Endometrial microvascular endothelial cells (primary cell): ENCODE measurements around the gene ZSCAN21. TPM values are rescaled to one million over a fixed set of nuclear protein-coding genes. Genes with fewer than 3 reads are reported as not detected.
"Not testable (repeated sequence)": the region's sequence is repeated elsewhere in the genome, so short reads cannot be mapped to it uniquely, and the experiment has no call there.

ENCODE experiments used
- in situ Hi-C: cut with HindIII; loops from 2 replicates; pipeline ENCODE4 v1.10.0; 2017; ENCODE audit warnings: low sequenced_read_pairs, low pct_unique_long_range_greater_than_20kb; ENCODE audit errors: inconsistent ontology term
- total RNA-seq: library from RNA; depleted of rRNA; stranded (reverse); fragments of >200 nt; gene quantifications from one replicate; pipeline ENCODE4 v1.2.3, GENCODE V29; 2015; ENCODE audit errors: inconsistent ontology term

ZSCAN21 gene
- total RNA-seq = 6.0 TPM

DNA sequence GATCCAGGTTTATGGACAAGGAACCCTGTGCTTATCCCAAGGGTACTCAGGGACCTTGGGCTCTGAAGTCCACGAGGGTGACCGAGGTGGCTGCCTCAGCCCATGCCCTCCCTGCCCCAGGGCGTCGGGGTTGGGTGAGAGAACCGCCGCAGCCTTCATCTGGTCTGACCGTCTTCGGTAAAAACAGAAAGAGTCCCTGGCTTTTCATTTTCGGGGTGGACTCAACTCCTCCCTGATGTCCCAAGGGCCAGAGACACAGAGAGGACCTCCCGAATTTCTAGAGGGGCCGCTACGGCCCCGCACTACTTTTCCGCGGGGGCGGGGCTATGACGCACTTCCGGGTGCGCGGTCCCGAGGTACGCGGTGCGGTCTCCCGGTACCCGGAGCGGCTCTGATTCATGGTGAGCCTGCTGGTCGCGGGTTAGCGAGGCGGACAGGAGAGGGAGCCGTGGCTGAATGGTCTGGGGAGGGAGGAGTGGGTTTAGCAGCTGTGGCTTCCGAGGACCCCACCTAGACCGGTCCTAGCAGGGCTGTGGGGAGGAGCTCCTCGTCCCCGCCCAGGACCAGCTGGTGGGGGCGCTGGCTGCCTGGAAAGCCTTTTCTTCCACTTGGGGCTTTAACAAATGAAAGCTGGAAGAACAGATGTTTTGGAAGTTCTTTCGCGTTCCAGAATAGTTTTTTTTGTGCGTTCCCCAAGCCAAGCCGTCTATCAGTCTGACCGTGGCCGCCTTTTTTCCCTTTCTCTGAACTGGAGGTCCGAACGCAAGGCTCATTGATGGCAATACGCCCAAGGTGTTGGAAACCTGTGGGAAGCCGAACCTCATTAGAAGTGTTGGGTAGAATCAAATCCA is at the start of gene ZSCAN21:
ZSCAN21 (plus strand) TSS at position 334 of the 851 bp plus-strand sequence. CDS start 7,233 bp downstream, outside the sequence.
- in situ Hi-C loops = no loop called here

DNA sequence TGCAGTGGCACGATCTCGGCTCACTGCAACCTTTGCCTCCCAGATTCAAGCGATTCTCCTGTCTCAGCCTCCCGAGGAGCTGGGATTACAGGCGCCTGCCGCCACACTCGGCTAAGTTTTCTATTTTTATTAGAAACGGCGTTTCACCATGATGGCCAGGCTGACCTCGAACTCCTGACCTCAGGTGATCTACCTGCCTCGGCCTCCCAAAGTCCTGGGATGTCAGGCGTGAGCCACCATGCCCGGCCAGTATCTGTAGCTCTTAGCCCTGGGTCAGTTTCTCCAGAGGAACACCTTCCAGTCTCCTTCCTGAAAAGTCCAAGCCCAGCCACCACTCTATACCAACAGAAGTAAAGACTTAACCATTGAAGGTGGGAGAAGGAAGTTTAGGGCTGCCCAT is 49.3 kb upstream of the ZSCAN21 start:
- in situ Hi-C loops = no loop called here

DNA sequence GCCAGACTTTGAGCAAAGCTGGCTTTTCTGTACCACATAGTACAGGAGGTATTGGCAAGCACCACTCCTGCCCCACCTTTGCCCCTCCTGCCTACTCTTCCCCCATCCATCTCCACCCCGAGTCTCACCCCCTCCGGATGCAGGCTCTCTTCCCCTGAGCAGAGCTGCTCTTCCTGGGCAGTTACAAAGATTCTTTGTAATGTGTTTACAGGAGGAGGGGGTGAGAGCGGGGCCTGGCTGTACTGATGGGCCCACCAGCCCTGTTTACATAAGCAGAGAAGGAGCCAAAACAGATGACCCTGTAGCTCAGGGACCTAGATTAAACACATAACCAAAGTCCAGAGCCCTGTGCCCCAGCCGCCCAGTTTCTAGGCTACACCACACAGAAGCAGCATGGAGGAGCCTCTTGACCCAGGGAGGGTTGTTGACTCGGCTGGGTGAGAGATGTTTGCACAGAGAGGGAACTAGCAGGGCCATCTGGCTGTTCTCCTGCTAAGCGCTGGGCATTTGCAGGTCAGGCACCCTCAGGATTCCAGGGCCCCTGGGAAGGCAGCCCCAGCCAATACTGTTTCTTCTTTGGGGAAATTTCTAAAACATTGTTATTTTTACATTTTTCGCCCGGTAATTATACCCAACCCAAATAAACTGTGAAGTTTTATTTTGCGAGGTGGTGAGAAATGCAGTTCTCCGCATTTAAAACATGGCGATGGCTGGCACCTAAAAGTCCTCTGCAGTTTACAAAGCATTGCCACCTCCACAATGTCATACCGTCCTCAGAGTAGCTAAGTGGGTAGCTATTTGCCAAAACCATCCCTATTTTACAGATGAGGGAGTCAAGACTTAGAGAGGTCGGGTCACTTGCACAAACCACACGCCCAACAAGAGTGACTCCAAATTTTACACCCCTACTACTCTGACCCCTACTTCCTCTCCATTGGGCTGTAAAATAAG is 45.6 kb upstream of the ZSCAN21 start:
- in situ Hi-C loops = no loop called here

DNA sequence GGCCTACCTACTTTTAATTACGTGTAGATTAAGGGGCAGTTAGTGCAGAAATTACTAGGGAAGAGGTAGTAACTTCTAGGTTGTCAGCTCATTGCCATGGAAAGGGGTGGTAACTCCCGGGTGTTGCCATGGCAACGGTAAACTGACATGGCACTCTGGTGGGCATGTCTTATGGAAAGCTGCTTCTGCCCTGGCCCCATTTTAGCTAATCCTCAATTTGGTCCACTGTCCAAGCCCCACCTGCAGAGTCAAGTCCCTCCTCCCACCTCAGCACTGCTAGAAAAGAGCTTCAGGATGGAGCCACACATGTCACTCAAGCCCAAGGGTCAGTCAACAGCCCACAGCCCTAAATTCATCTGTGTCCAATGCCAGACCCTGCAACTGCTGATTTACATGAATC is 41.7 kb upstream of the ZSCAN21 start:
- in situ Hi-C loops = no loop called here

DNA sequence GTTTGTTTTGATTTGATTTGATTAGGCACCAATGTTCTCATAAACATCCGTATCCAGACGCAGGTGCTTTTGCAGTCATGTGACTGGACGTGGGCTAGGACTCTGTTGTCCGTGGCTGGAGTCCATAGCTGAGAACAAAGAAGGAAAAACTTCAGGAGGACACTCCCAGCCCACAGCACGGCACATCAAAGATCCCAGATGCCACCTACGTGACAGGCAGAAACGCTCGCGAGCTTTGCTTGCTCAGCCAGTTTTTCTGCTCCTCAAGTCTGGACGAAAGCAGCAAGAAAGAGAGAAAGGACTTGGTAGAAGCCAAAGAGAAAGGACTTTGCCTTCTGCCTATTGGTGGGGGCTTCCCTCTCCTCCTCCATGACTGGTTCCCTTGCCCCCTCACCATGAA is 41.0 kb upstream of the ZSCAN21 start:
- in situ Hi-C loops = no loop called here

DNA sequence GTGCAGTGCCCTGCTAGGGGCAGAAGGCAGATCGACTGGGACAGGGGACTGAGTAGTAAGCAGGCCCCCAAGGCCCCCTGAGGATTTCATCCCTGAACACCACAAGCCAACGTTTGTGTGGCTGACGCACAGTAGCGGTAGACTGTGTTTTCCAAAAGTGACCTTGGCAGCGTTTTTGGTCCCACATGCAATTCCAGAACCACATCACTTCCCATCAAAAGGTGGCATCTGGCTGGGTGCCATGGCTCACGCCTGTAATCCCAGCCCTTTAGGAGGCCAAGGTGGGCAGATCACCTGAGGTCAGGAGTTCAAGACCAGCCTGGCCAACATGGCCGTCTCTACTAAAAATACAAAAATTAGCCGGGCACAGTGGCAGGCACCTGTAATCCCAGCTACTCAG is 39.6 kb upstream of the ZSCAN21 start:
- in situ Hi-C loops = not testable (repeated sequence)

DNA sequence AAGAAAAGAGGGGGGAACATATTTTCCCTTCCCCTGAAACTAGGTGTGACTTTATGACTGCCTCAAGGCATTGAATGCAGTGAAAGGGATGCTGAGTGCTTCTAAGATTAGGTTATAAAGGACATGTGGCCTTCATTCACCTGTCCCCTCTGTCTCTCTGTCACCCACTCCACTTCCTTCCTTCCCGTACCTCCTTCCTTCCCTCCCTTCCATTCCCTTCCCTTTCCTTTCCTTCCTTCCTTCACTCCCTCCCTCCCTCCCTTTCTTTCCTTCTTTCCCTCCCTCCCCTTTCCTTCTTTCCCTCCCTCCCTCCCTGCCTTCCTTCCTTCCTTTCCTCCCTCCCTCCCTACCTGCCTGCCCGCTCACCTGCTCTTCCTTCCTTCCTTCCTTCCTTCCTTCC is 38.7 kb upstream of the ZSCAN21 start:
- in situ Hi-C loops = no loop called here

DNA sequence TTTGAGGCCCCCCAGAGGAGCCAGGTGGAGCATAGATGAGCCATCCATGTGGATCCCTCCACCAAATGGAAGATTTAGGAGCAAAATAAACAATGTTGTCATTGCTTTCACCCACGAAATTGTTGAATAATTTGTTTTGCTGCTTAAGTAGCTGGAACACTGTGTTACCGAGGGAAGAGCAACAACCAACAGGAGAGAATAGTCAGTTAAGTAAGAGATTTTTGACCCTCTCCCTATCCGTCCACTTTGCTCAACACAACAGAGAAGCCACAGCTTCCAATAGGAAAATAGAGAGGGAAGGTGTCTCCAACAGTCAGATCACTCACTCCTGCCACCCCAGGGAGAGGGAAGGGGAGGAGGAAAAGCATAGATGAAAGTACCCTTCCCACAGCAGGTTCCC is 38.1 kb upstream of the ZSCAN21 start:
- in situ Hi-C loops = no loop called here

DNA sequence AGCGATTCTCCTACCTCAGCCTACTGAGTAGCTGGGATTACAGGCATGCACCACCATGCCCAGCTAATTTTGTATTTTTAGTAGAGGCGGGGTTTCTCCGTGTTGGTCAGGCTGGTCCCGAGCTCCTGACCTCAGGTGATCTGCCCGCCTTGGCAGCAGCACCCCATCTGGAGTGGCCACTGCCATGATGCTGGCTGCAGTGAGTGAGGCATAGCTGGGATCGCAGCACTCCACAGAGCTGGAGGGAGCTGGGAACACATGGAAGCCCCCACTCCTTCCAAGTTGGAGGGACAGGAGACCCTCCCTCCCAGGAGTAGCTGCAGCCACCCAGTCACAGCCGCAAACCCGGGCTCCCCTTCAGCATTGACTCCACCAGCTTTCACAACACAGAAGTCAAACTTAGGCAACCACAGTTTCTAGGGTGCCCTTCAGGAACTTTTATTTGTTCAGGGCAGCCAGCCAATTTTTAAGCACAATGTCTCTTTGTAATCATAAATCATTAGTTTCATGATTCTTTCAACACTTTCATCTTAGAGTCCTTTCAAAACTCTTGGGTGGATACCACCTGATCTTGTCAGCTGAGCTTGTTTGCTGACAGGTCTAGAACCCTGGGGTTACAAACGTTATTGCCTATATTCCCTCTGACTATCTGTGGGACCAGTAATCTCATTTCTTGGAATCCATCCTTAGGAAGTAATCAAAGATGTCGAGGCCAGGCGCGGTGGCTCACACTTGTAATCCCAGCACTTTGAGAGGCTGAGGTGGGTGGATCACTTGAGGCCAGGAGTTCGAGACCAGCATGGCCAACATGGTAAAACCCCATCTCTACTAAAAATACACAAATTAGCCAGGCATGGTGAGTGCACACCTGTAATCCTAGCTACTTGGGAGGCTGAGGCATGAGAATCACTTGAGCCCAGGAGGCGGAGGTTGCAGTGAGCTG is 36.9 kb upstream of the ZSCAN21 start:
- in situ Hi-C loops = not testable (repeated sequence)

DNA sequence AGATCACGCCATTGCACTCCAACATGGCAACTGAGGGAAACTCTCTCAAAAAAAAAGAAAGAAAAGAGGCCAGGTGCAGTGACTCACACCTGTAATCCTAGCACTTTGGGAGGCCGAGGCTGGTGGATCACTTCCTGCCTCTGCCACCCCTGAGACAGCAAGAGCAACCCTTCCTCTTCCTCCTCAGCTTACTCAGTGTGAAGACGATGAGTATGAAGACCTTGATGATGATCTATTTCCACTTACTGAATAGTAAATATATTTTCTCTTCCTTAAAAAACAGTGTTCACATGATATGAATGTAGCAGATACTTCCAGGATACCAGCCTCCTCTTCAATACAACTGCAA is 36.3 kb upstream of the ZSCAN21 start:
- in situ Hi-C loops = no loop called here

DNA sequence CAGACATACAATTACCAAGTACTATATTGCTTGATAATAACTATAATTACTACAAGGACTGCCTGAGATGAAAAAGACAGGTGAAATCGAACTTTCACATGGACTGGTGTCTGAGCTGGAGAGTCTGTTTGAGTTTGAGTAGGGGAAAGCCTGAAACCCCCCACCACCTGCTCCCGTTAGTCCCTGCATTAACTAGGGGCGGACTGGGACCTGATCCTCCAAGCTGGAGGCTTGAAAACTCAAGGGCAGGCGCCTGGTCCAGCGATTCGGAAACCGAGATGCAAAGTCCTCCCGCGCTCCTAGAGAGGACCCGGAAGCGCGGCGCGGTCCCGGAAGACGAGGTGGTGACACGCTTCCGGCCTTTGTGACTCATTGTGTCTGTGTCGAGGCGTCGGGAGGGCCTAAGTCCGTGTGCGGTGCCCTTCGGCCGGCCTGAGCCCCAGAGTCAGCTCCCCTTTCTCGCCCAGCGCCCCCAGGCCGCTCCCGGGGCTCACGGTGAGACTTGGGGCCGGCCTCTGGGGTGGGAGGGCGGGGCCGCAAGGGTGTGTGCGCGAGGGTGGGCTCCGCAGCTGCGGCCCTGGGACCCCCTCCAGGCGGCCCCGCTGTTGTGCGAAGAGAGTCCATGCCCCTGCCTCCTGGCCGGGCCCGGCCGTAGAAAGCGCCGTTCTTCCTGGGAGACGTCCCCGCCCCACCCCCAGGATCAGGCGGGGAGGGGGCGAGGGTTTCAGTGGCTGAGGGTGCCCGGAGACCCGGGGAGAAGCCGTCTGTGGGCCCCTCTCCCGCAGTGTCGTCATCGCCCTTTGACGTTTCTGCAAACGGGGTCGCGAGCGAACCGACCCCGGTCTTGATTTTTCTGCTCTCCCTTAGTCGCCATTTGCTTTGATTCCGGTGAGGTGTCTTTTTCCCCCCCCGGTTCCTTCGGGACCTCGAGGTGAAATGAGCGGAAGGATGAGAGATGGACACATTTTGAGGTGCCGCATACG is 34.1 kb upstream of the ZSCAN21 start, which contains the start of gene ZKSCAN1:
ZKSCAN1 (plus strand) TSS at position 365 of the 983 bp plus-strand sequence. CDS start 7,911 bp downstream, outside the sequence.
- in situ Hi-C loops = no loop called here

DNA sequence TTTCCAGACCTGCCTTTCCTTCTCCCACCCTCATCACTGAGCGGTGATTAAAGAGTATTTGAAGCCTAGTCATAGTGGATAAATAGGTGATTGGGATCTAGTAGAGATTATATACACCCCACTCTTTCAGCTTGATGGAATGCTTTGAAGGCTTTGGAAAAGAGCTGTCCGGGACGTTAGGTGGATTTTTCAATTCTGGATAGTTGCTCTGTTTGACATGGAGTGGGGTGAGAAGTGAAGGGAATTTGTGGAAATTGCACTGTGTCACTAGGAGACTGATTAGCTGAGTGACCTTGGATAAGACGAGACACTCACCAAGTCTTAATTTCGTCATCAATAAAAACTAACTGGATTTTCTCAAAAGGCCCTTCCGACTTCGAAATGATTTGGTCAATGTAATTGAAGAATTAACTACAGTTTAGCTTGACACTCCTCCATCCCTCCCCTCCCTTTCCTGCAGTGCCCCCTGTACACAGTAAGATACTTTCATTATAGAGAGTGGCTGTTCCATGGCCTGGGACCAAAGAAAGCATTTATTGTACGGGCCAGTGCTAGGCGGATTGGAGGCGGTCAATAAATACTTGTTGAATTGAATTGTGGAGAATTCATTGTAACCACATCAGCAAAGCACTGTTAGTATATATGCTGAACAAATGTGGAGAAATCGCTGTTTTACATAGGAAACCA is 33.2 kb upstream of the ZSCAN21 start:
- in situ Hi-C loops = no loop called here

DNA sequence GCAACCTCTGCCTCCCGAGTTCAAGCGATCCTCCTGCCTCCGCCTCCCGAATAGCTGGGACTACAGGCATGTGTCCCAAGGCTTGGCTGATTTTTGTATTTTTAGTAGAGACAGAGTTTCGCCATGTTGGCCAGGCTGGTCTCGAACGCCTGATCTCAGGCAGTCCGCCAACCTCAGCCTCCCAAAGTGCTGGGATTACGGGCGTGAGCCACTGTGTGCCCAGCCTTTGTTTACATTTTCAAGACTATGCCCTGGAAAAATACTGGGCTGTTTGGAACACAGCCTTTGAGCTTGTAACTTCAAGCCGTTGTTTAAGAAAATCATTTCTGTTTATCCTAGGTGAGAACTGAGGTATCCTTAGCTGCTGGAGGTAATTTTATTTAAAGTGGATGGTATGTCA is 32.3 kb upstream of the ZSCAN21 start:
- in situ Hi-C loops = no loop called here

DNA sequence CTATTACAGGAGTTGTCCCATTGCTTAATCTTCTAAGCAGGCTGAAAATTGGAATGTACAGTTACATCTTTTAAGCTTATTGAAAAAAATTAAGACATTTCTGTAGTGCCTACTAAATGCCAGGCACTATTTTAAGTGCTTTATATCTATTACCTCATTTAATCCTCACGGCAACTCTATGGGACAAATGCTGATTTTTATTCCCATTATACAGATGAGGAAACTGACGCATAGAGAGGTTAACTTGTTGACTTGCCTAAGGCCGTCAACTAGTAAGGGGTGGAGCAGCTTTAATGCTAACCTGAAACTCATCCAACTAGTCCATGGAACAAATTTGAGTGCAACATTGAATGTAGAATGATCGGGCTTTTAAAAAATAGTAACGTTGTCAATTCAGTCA is 31.7 kb upstream of the ZSCAN21 start:
- in situ Hi-C loops = no loop called here

DNA sequence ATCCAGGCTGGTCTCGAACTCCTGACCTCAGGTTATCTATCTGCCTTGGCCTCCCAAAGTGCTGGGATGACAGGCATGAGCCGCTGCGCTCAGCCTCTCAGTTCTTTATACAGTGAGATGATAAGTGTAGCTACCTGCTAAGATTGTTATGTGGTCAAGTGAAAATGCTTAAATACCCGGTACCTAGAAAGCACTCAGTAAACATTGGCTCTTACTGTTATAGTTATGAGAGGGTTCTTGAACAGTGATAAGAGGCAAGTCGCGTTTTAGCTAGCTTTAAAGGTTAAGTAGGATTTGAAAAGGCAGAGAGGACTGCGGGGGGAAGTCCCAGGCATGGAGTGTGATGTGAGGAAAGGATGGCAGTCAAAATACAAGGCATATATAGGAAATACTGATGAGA is 29.7 kb upstream of the ZSCAN21 start:
- in situ Hi-C loops = no loop called here

DNA sequence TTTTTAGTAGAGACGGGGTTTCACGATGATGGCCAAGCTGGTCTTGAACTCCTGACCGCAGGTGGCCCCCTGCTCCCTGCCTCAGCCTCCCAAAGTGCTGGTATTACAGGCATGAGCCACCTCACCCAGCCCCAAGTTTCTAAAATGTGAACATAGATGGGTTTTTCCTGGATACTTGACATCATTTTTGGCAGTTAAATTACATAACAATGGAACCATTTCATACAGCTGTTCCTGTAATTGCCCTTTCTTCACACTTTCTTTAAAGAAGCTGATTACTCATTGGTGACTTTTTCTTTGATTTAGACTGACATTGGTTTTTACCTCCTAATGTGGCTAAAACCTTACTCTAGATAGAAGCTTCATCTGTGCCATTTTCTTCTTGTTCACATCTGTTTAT is 28.3 kb upstream of the ZSCAN21 start:
- in situ Hi-C loops = no loop called here

DNA sequence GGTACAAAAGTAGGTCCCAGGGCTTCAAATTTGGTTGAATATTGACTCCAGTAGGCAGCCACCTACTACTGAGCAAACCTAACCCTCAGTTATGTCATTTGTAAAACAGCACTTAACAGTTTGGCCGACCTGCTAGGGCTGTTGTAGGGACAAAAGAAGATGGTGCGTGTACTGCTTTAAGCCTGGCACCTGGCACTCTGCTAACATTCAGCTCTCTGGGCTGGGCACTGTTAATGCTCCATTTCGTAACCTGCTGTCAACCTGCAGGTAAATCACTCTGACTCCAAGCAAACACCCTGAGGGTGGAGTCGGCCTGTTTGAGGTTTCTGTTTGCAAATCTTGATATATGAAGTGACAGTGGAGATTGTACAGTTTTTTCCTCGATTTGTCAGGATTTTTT is 27.0 kb upstream of the ZSCAN21 start:
- in situ Hi-C loops = no loop called here
